ENCODE measurements around the gene NISCH.

The NISCH gene

DNA sequence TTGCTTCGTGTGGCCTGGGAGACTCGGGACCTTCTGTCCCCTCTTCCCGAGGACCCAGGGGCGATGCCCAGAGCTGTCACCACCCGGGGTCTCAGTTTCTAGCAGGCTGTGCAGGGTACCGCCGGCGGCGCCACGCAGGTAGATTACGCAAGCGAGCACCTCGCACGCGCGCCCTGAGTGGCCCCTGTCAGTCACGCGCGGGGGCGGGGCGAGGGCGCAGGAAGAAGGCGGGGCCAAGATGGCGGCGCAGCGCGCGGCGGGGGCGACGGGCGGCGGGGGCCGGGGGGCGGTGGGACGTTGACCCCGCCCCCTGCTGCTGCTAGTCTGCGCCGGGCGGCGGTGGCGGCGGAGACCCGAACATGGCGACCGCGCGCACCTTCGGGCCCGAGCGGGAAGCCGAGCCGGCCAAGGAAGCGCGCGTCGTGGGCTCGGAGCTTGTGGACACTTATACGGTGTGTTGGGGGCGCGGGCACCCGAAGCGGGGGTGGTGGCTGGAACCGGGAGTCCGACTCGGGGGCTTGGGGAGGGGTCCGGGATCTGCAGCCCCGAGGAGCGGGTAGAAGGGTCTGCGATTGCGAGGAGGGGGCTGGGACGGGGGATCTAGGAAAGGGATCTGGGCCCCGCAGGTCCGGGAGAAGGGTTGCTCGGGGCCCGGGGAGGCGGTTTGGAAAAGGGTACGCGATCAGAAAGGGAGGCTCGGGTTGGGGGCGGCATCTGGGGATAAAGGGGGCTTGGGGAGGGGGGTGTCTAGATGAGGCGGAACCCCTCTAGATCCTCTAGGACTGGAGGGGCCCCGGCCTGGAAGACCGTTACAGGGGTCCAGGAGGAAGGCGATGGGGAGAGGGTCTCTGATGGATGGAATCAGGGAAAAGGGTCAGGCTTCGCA, at the start of gene NISCH:
Gene NISCH (plus strand): TSS at position 322 of the 886 bp plus-strand sequence. CDS start 38 bp downstream, at position 360.
- Histone ChIP-seq H3K4me1 (ENCODE audit: insufficient read depth, low read length, poor library complexity, severe bottlenecking) (peaks cover 36% of the 10 kb centered on the region), H4K20me1 (ENCODE audit: insufficient read depth, low read length, poor library complexity, severe bottlenecking) (peaks cover 20% of the 10 kb centered on the region), H3K9me2 (replicated peaks; ENCODE audit: low read depth, low read length) (no peaks in the 10 kb centered on the region), H3F3A (ENCODE audit: low read depth) (no peaks in the 10 kb centered on the region), H3K9ac (ENCODE audit: low read depth, low read length, poor library complexity, severe bottlenecking) (peak within 1 kb of the TSS; percentile 99), H3K27me3 (ENCODE audit: insufficient read depth, low read length, poor library complexity, severe bottlenecking) (peaks cover 6% of the 10 kb centered on the region), H3K9me3 (ENCODE audit: insufficient read depth, low read depth, low read length) (no peaks in the 10 kb centered on the region), H2AFZ (ENCODE audit: low read length) (peak within 1 kb of the TSS; percentile 91), H3K79me2 (ENCODE audit: insufficient read depth, low read length) (peaks cover 54% of the 10 kb centered on the region), H3K4me3 (ENCODE audit: low read length, poor library complexity, severe bottlenecking) (peak within 1 kb of the TSS; percentile 82), H3K4me2 (ENCODE audit: low read depth, low read length, poor library complexity, severe bottlenecking) (peak within 1 kb of the TSS; percentile 89), H3K36me3 (ENCODE audit: insufficient read depth, low read length) (peaks cover 20% of the 10 kb centered on the region; the same call in 1 of the 2 replicates)
- no peak for TF ChIP-seq CTCF (conservative IDR thresholded peaks at IDR 0.05; ENCODE audit: low read length)
- TF ChIP-seq EZH2phosphoT487 (IDR thresholded peaks at IDR 0.05; ENCODE audit: borderline replicate concordance), result no peak

GRCh38 chr3:52406231-52406661, 49.2 kb upstream of the NISCH start:
- H3K4me1 ChIP-seq (ENCODE audit: insufficient read depth, low read length, poor library complexity, severe bottlenecking), result peaks cover 25% of the 10 kb centered on the region
- H4K20me1 ChIP-seq (ENCODE audit: insufficient read depth, low read length, poor library complexity, severe bottlenecking), result peaks cover 23% of the 10 kb centered on the region
- H3F3A ChIP-seq (ENCODE audit: low read depth), result no peaks in the 10 kb centered on the region; the same call in 1 of the 2 replicates
- H3K9me3 ChIP-seq (ENCODE audit: insufficient read depth, low read depth, low read length), result no peaks in the 10 kb centered on the region
- H3K9ac ChIP-seq (ENCODE audit: low read depth, low read length, poor library complexity, severe bottlenecking), result no peak overlapping the region
- H3K36me3 ChIP-seq (ENCODE audit: insufficient read depth, low read length), result peaks cover 55% of the 10 kb centered on the region; the same call in 1 of the 2 replicates
- H2AFZ ChIP-seq (ENCODE audit: low read length), result no peak overlapping the region
- H3K27me3 ChIP-seq (ENCODE audit: insufficient read depth, low read length, poor library complexity, severe bottlenecking), result no peaks in the 10 kb centered on the region
- peak overlapping the region; percentile 99 for H3K4me2 ChIP-seq (ENCODE audit: low read depth, low read length, poor library complexity, severe bottlenecking)
- H3K79me2 ChIP-seq (ENCODE audit: insufficient read depth, low read length), result peaks cover 58% of the 10 kb centered on the region
- TF ChIP-seq CTCF (conservative IDR thresholded peaks at IDR 0.05; ENCODE audit: low read length) (no peak), EZH2phosphoT487 (IDR thresholded peaks at IDR 0.05; ENCODE audit: borderline replicate concordance) (no peak)
- no peak overlapping the region for H3K4me3 ChIP-seq (ENCODE audit: low read length, poor library complexity, severe bottlenecking)
- no peaks in the 10 kb centered on the region for H3K9me2 ChIP-seq (replicated peaks; ENCODE audit: low read depth, low read length)

GRCh38 chr3:52406791-52407510, 48.5 kb upstream of the NISCH start:
- H4K20me1 ChIP-seq (ENCODE audit: insufficient read depth, low read length, poor library complexity, severe bottlenecking), result peaks cover 28% of the 10 kb centered on the region
- no peaks in the 10 kb centered on the region; the same call in 1 of the 2 replicates for H3F3A ChIP-seq (ENCODE audit: low read depth)
- peak overlapping the region; percentile 99 for H3K4me2 ChIP-seq (ENCODE audit: low read depth, low read length, poor library complexity, severe bottlenecking)
- TF ChIP-seq EZH2phosphoT487 (IDR thresholded peaks at IDR 0.05; ENCODE audit: borderline replicate concordance), result no peak
- no peak for TF ChIP-seq CTCF (conservative IDR thresholded peaks at IDR 0.05; ENCODE audit: low read length)
- H3K4me1 ChIP-seq (ENCODE audit: insufficient read depth, low read length, poor library complexity, severe bottlenecking), result peaks cover 25% of the 10 kb centered on the region
- peaks cover 47% of the 10 kb centered on the region; the same call in 1 of the 2 replicates for H3K36me3 ChIP-seq (ENCODE audit: insufficient read depth, low read length)
- no peaks in the 10 kb centered on the region for H3K27me3 ChIP-seq (ENCODE audit: insufficient read depth, low read length, poor library complexity, severe bottlenecking)
- H3K9me2 ChIP-seq (replicated peaks; ENCODE audit: low read depth, low read length), result no peaks in the 10 kb centered on the region
- H3K9ac ChIP-seq (ENCODE audit: low read depth, low read length, poor library complexity, severe bottlenecking), result no peak overlapping the region
- no peak overlapping the region for H2AFZ ChIP-seq (ENCODE audit: low read length)
- no peaks in the 10 kb centered on the region for H3K9me3 ChIP-seq (ENCODE audit: insufficient read depth, low read depth, low read length)
- H3K79me2 ChIP-seq (ENCODE audit: insufficient read depth, low read length), result peaks cover 65% of the 10 kb centered on the region
- H3K4me3 ChIP-seq (ENCODE audit: low read length, poor library complexity, severe bottlenecking), result peak overlapping the region; percentile 95
